Thymus (tissue), 11 donors: Measurements from ENCODE around the gene CEP164. TPM values are rescaled to one million over a fixed set of nuclear protein-coding genes. Genes with fewer than 3 reads are reported as not detected.

Experiments used
- DNase-seq, 9 donors: peaks; one replicate each; pipeline ENCODE4 v3.0.0-alpha.2; 2013; ENCODE audit warnings: low spot score in 9 of 9, low read depth in 6 of 9, missing footprints in 1 of 9
- H3K27ac ChIP-seq, 2 donors: one replicate each; pipeline ENCODE4 v1.5.1; 2013; ENCODE audit warnings: control low read depth in 1 of 2, low read depth in 1 of 2, low read length in 1 of 2, mild to moderate bottlenecking in 1 of 2, moderate library complexity in 1 of 2
- H3K27me3 ChIP-seq, 2 donors: one replicate each; pipeline ENCODE4 v1.5.1; 2013; ENCODE audit warnings: low read length in 1 of 2; ENCODE audit not compliant: control insufficient read depth in 2 of 2, insufficient read depth in 1 of 2
- H3K36me3 ChIP-seq, 2 donors: one replicate each; pipeline ENCODE4 v1.5.1; 2013; ENCODE audit warnings: low read length in 1 of 2, mild to moderate bottlenecking in 1 of 2, moderate library complexity in 1 of 2; ENCODE audit not compliant: control insufficient read depth in 2 of 2, insufficient read depth in 2 of 2
- H3K4me1 ChIP-seq, 2 donors: one replicate each; pipeline ENCODE4 v1.5.1; 2013; ENCODE audit warnings: low read length in 2 of 2; ENCODE audit not compliant: control insufficient read depth in 2 of 2, insufficient read depth in 2 of 2
- H3K4me3 ChIP-seq, 2 donors: one replicate each; pipeline ENCODE4 v1.5.1; 2013; ENCODE audit warnings: low read length in 2 of 2, control low read depth in 1 of 2, mild to moderate bottlenecking in 1 of 2
- H3K9me3 ChIP-seq, 2 donors: one replicate each; pipeline ENCODE4 v1.5.1; 2013; ENCODE audit warnings: low read length in 1 of 2, mild to moderate bottlenecking in 1 of 2; ENCODE audit not compliant: control insufficient read depth in 2 of 2, insufficient read depth in 1 of 2
- WGBS: extraction: QIAGEN DNeasy Blood & Tissue Kit; methylation state at CpG from one replicate; pipeline ENCODE4 v1.1.7; 2013; 5-methylcytosine and 5-hydroxymethylcytosine counted together
- polyA plus RNA-seq: library from polyadenylated mRNA; stranded (reverse); fragments of 200-250 nt; gene quantifications from one replicate; pipeline ENCODE4 v1.2.3, GENCODE V29; 2013
- total RNA-seq: library from RNA; stranded (reverse); fragments of 120-200 nt; gene quantifications from one replicate; pipeline ENCODE4 v1.2.4, GENCODE V29; 2013
- donor health status: healthy.

The CEP164 gene
- total and polyA plus RNA-seq, 2 donors = 12.0 to 24.8 TPM

DNA sequence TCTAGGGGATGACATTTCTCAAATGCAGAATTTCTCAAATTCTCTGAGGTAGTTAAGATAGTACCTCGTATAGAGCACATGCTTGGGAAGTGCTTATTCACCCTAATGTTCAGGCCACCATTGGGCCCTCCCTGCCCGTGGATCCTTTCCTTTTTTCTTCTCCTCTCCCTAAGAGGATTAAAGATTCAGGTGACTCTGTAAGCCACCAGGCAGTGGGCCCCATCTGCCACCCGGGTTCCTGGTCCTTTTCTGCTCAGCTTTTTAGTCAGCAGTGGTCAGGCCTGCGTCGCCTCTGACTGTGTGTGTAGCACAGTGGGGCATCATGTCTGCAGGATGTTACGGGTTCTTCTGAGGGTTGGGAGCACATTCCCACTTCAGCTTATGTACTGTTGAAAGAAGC is 7.2 kb downstream of the CEP164 start:
- 97% methylated on average over 6 of the region's 6 CpGs for WGBS
- H3K9me3 ChIP-seq = no peaks in the 10 kb centered on the region
- peaks cover 3 to 10% of the 10 kb centered on the region in 2 donors for H3K4me1 ChIP-seq
- peaks cover 3 to 6% of the 10 kb centered on the region in 2 donors for H3K36me3 ChIP-seq
- no peak overlapping the region for H3K27ac ChIP-seq
- H3K4me3 ChIP-seq = no peak overlapping the region
- no peaks in the 10 kb centered on the region for H3K27me3 ChIP-seq
- no peak for DNase-seq

DNA sequence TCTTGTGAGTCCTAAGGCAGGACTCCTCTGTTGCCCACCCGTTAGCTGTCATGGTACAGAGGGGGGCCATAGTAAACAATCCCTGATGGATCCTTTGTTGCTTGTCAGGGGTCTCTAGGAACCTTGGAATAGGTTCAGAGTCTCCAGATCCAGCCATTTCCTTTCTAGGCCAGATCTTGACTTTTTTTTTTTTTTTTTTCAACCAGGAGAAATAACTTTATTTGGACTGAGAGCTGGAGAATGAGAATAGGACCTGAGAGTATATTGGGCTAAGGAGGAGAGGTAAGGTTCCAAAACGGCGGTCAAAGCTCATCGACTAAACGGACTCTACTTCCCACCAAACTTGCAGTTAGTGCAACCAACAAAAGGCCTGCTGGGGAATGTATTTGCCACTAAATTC is 7.7 kb downstream of the CEP164 start:
- DNase-seq = no peak
- no peak overlapping the region for H3K4me3 ChIP-seq
- H3K27ac ChIP-seq = no peak overlapping the region
- peaks cover 3 to 10% of the 10 kb centered on the region in 2 donors for H3K4me1 ChIP-seq
- H3K9me3 ChIP-seq = no peaks in the 10 kb centered on the region
- H3K27me3 ChIP-seq = no peaks in the 10 kb centered on the region
- peaks cover 7% of the 10 kb centered on the region in 2 donors for H3K36me3 ChIP-seq
- 85% methylated on average over 5 of the region's 5 CpGs for whole genome bisulfite sequencing

DNA sequence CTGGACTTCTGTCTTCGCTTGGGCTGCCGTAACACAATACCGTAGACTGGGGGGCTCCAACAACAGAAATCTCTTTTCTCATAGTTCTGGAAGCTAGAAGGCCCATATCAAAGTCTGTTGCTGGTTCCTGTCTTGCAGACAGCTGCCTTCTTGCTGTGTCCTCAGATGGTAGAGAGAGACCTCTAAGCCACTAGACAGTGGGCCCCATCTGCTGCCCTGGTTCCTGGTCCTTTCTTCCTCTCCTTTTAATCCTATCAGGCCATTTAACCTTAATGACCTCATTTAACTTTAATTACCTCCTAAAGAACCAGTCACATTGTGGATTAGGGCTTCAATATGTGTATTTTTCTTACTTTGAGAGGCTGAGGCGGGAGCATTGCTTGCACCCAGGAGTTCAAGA is 9.4 kb downstream of the CEP164 start:
- H3K4me1 ChIP-seq = peaks cover 3 to 10% of the 10 kb centered on the region in 2 donors
- H3K36me3 ChIP-seq = peaks cover 9 to 11% of the 10 kb centered on the region in 2 donors
- no peaks in the 10 kb centered on the region for H3K27me3 ChIP-seq
- H3K4me3 ChIP-seq = no peak overlapping the region
- no peak overlapping the region for H3K27ac ChIP-seq
- 97% methylated on average over 4 of the region's 4 CpGs for WGBS
- no peak for DNase-seq
- no peaks in the 10 kb centered on the region for H3K9me3 ChIP-seq

DNA sequence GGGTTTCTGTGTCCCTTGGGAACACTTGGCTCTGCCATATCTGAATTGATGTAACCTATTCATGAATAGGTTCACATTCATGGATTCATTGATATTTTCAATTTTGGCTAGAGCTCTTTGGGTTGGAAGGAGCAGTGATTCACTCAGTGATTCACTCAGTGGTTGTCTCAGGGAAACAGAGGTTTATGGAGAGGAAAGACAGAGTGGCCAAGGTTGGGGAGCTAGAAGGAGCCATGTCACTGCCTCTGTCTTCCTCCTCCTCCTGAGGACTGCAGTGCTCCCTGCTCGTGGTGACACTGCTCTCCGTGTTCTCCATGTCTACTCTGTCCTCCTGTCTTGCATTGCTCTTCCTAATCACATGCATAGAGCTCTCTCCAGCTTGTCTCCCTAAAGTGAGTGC is 17.4 kb downstream of the CEP164 start:
- Histone ChIP-seq H3K4me1 (no peaks in the 10 kb centered on the region), H3K27ac (no peak overlapping the region), H3K4me3 (no peak overlapping the region), H3K27me3 (no peaks in the 10 kb centered on the region), H3K36me3 (peaks cover 16 to 18% of the 10 kb centered on the region in 2 donors), H3K9me3 (no peaks in the 10 kb centered on the region)
- no peak for DNase-seq
- 98% methylated on average over 2 of the region's 2 CpGs for WGBS

DNA sequence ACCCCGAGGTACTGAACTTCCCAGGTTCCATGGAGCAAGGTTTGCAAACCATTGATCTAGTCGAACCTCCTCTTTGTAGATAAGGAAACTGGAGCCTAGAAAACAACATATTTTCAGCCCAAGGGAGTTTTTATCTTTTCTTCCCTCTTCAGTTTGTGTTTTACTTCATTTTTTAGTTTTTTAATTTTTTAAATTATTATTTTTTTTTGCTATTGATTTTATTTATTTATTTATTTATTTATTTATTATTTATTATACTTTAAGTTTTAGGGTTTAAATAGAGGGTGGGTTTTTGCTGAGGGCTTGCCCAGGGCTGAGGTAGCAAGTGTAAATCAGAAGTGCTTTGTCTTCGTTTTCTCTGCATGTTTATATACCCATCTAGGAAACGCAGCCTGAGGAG is 26.9 kb downstream of the CEP164 start:
- peaks cover 22 to 39% of the 10 kb centered on the region in 2 donors for H3K36me3 ChIP-seq

DNA sequence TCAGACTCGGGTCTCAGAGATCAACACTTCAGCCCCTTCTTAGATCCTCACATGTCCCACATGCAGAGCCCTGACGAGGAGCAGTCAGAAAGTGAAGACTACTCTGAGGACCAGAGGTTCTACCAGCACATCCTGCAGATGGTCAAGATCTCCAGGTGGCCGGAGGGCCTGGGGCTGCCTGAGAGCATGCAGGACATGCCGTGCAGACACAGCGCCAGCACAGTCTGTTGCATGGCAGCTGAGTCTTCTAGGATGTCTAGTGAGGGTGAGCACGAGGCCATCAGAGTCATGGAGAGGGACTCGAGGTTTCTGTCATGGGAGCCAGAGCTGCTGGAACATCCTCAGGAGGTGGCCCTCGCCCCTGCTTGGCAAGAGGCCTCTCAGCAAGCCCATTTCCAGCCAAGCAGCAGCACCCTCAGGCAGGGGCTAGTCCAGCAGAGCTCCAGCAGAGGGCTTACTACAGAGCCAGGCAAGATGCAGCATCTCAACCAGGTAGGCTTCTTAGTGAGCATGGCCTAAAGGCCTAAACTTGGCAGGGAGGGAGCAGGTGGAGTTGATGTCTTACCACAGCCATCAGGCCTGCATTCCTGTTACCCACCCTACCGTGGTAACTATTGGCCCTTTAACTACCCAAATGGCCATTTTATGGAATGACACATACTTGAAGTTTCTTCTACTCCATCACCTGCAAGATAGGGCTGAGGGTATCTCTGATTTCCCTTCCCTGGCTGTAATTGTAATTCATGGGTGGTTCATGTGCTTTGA is 28.7 kb downstream of the CEP164 start:
- H3K4me1 ChIP-seq = no peaks in the 10 kb centered on the region
- H3K27me3 ChIP-seq = no peaks in the 10 kb centered on the region
- H3K36me3 ChIP-seq = peaks cover 22 to 46% of the 10 kb centered on the region in 2 donors
- no peak overlapping the region for H3K4me3 ChIP-seq
- no peaks in the 10 kb centered on the region for H3K9me3 ChIP-seq
- no peak overlapping the region for H3K27ac ChIP-seq
- no peak for DNase-seq
- 95% methylated on average over 9 of the region's 9 CpGs for WGBS

More for the DNA sequence above, 26.9 kb downstream of the CEP164 start:
- Histone ChIP-seq H3K4me3 (no peak overlapping the region), H3K27me3 (no peaks in the 10 kb centered on the region), H3K4me1 (no peaks in the 10 kb centered on the region), H3K27ac (no peak overlapping the region), H3K9me3 (no peaks in the 10 kb centered on the region)
- 96% methylated on average over 4 of the region's 4 CpGs for WGBS
- no peak for DNase-seq

DNA sequence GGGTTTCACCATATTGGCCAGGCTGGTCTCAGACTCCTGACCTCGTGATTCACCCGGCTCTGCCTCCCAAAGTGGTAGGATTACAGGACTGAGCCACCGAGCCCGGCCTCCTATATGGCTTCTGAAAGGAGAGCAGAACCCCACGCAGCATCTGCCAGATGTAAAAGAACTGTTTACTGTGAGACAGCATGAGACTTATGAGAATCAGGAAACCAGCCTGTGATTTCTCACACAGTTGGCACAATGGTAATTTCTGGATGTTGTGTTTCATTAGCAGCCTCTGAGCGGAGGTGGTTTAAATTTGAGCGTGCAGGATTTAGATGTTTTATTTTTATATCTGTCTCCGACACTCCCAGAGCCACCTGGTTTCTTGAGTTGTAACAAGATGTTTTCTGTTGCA is 33.8 kb downstream of the CEP164 start:
- H3K36me3 ChIP-seq = peaks cover 18 to 31% of the 10 kb centered on the region in 2 donors
- H3K4me3 ChIP-seq = no peak overlapping the region
- WGBS = 97% methylated on average over 8 of the region's 8 CpGs
- no peaks in the 10 kb centered on the region for H3K4me1 ChIP-seq
- no peak overlapping the region for H3K27ac ChIP-seq
- H3K9me3 ChIP-seq = no peaks in the 10 kb centered on the region
- H3K27me3 ChIP-seq = no peaks in the 10 kb centered on the region
- DNase-seq = no peak

DNA sequence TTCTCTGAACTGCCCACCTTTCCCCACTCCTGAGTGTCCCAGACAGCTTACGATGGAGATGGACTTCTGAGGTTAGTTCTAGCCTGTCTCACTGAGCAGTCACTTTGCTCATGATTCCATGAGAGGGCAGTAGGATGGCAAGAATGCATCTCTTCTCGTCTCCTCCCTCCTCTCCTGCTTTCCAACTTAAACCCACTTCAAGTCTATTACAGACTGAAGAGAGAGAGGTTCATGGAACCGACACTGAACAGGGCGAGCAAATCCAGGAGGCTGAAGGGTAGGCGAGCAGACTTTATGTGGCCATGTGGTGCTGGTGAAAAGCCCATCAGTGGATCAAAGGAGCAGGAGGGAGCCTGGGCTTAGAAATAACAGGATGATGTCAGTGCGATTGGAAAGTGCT is 38.6 kb downstream of the CEP164 start:
- DNase-seq = no peak
- no peaks in the 10 kb centered on the region for H3K27me3 ChIP-seq
- peaks cover 0 to 3% of the 10 kb centered on the region in 2 donors for H3K4me1 ChIP-seq
- 97% methylated on average over 6 of the region's 6 CpGs for WGBS
- H3K9me3 ChIP-seq = no peaks in the 10 kb centered on the region
- no peak overlapping the region for H3K4me3 ChIP-seq
- peaks cover 27 to 40% of the 10 kb centered on the region in 2 donors for H3K36me3 ChIP-seq
- H3K27ac ChIP-seq = no peak overlapping the region

DNA sequence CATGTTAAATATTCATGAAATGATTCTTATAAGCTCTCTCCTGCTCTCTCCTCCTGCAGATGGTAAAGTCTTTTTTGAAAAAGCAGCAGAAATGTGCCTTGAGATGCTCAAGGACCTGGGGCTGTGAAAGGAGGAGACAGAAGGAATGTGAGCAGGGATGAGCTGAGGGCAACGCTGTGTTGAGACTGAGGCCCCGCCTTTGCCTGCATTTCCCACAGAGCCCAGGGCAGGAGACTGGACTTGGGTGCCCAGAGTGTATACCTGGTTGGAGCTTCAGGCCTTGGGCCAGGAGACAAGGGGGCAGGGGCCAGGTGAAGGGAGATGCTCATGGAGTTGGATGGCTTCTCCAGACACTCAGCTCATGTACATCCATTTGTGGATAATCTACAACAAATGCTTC is 39.2 kb downstream of the CEP164 start:
- Histone ChIP-seq H3K9me3 (no peaks in the 10 kb centered on the region), H3K4me3 (no peak overlapping the region), H3K27me3 (no peaks in the 10 kb centered on the region), H3K4me1 (peaks cover 0 to 3% of the 10 kb centered on the region in 2 donors), H3K36me3 (peaks cover 27 to 38% of the 10 kb centered on the region in 2 donors), H3K27ac (no peak overlapping the region)
- DNase-seq = no peak
- 99% methylated on average over 2 of the region's 2 CpGs for WGBS
